Kidney (tissue), 14 donors: ENCODE measurements around the gene STK38L. TPM values are rescaled to one million over a fixed set of nuclear protein-coding genes. Genes with fewer than 3 reads are reported as not detected.

Experiments
- DNase-seq, 5 donors: peaks; one replicate each; pipeline ENCODE4 v3.0.0-alpha.2; 2013 to 2020
- FAIRE-seq: peaks from 2 replicates; lab custom pipeline; 2012; peaks lifted over from hg19 to GRCh38; lab: Jason Lieb, UNC
- H3K27ac ChIP-seq, 2 donors: one replicate each; pipeline ENCODE4 v1.7.0; 2013; ENCODE audit warnings: low read depth in 2 of 2, low read length in 2 of 2, inconsistent platforms in 1 of 2
- H3K27me3 ChIP-seq: one replicate; pipeline ENCODE4 v1.7.1; 2013; ENCODE audit warnings: low read length, inconsistent platforms; ENCODE audit not compliant: control insufficient read depth, insufficient read depth
- H3K36me3 ChIP-seq, 3 donors: one replicate each; pipeline versions ENCODE4 v1.7.0 to v1.7.1; 2013; ENCODE audit warnings: low read length in 3 of 3, control low read depth in 1 of 3, inconsistent platforms in 1 of 3; ENCODE audit not compliant: insufficient read depth in 3 of 3, control insufficient read depth in 2 of 3
- H3K4me1 ChIP-seq, 3 donors: one replicate each; pipeline versions ENCODE4 v1.7.0 to v1.7.1; 2013; ENCODE audit warnings: low read length in 3 of 3, inconsistent platforms in 1 of 3, low read depth in 1 of 3; ENCODE audit not compliant: control insufficient read depth in 2 of 3, insufficient read depth in 2 of 3
- H3K4me3 ChIP-seq, 3 donors: one replicate each; pipeline versions ENCODE4 v1.7.0 to v1.8.1; 2013; ENCODE audit warnings: low read length in 3 of 3, control low read depth in 1 of 3, inconsistent platforms in 1 of 3
- H3K9ac ChIP-seq, 3 donors: one replicate each; pipeline versions ENCODE4 v1.7.0 to v1.7.1; 2013; ENCODE audit warnings: low read length in 3 of 3, control low read depth in 1 of 3, inconsistent platforms in 1 of 3
- H3K9me3 ChIP-seq, 3 donors: one replicate each; pipeline versions ENCODE4 v1.7.0 to v1.7.1; 2013; ENCODE audit warnings: low read length in 3 of 3, control low read depth in 1 of 3, inconsistent platforms in 1 of 3; ENCODE audit not compliant: control insufficient read depth in 2 of 3, insufficient read depth in 1 of 3
- intact Hi-C: fragments of 100-400 bp; cut with DNase I; formaldehyde crosslinking; loops from one replicate; pipeline ENCODE4 v1.11.1; 2022
- polyA plus RNA-seq: library from polyadenylated mRNA; stranded (reverse); fragments of 350-450 nt; fragmentation: Illumina TruSeq; extraction: RNeasy Lipid Tissue Mini Kit (QIAGEN cat#74804); gene quantifications from one replicate; pipeline ENCODE4 v1.2.3, GENCODE V29; 2014; ENCODE audit warnings: low read depth, low replicate concordance; ENCODE audit not compliant: insufficient read depth
- total RNA-seq: library from RNA; stranded (reverse); fragmentation: NEBNext Ultra II Directional; extraction: Animal tissue kit (Norgen Biotek cat#: 25700); gene quantifications from one replicate; pipeline ENCODE4 v1.2.1, GENCODE V29; 2021
- TF ChIP-seq, protein P1 (sequence below): IDR thresholded peaks from 3 replicates; pipeline ENCODE4 v1.5.1; 2012; ENCODE audit warnings: mild to moderate bottlenecking, moderate library complexity, borderline replicate concordance; ENCODE audit not compliant: insufficient read depth; ENCODE audit errors: extremely low read depth
- donor health status: control.
- donor health status: control.
- donor health status: control.
- donor health status: control.
- donor health status: control.
- donor health status: DM: yes; HTN: yes; CAD: no.
- donor health status: Normal renal cell carcinoma (clear cell type).

The STK38L gene
- total and polyA plus RNA-seq, 2 donors from 2014 or later: 5.2 to 43.6 TPM

GRCh38 chr12:27244689-27245488, 803 bp downstream of the STK38L start:
- no peak for FAIRE-seq
- intact Hi-C loops: no loop called here
- Histone ChIP-seq H3K9me3 (no peaks in the 10 kb centered on the region), H3K9ac (peak overlapping the region; percentile 84 to 95 (median 91)), H3K4me1 (peaks cover 3 to 6% (median 5%) of the 10 kb centered on the region in 3 donors), H3K27me3 (no peaks in the 10 kb centered on the region), H3K36me3 (no peaks in the 10 kb centered on the region), H3K27ac (peak overlapping the region; percentile 66 to 75), H3K4me3 (peak overlapping the region; percentile 85 to 96 (median 91))
- DNase-seq: peak in 2 of 5 donors; percentile 18 to 73
- TF ChIP-seq, protein P1, sequence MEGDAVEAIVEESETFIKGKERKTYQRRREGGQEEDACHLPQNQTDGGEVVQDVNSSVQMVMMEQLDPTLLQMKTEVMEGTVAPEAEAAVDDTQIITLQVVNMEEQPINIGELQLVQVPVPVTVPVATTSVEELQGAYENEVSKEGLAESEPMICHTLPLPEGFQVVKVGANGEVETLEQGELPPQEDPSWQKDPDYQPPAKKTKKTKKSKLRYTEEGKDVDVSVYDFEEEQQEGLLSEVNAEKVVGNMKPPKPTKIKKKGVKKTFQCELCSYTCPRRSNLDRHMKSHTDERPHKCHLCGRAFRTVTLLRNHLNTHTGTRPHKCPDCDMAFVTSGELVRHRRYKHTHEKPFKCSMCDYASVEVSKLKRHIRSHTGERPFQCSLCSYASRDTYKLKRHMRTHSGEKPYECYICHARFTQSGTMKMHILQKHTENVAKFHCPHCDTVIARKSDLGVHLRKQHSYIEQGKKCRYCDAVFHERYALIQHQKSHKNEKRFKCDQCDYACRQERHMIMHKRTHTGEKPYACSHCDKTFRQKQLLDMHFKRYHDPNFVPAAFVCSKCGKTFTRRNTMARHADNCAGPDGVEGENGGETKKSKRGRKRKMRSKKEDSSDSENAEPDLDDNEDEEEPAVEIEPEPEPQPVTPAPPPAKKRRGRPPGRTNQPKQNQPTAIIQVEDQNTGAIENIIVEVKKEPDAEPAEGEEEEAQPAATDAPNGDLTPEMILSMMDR: no peak

- Histone ChIP-seq H3K36me3 (no peaks in the 10 kb centered on the region), H3K27ac (no peak overlapping the region), H3K27me3 (no peaks in the 10 kb centered on the region), H3K4me3 (peak overlapping the region in 2 of 3 donors; percentile 9 to 85), H3K4me1 (peaks cover 3 to 6% (median 5%) of the 10 kb centered on the region in 3 donors), H3K9ac (peak overlapping the region in 1 of 3 donors; percentile 3), H3K9me3 (no peaks in the 10 kb centered on the region)
- intact Hi-C loops: no loop called here
- TF ChIP-seq, protein P1: no peak
- no peak for FAIRE-seq
- DNase-seq: no peak
These were observed 2.1 kb downstream of the STK38L start for GRCh38 chr12:27246141-27246540.

DNA sequence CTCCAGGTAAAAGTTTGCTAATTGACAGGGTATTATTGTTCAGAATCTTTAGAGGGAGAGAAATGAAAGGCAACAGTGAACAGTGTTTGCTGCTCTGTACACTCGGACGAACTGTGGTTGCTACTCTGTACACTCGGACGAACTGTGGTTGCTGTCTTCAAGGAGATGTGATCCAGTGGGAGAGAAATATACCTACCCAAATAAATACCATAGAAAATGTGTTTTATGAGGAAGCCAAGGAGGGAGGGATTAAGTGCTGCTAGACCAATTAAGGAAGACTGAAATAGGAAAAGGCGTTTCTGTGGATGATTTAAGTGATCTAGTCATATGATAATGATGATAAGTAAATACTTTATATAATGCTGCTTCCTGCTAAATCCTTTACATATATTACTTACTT, 2.7 kb downstream of the STK38L start:
- H3K4me3 ChIP-seq: peak overlapping the region in 2 of 3 donors; percentile 10 to 33
- no peak overlapping the region for H3K9ac ChIP-seq
- H3K27ac ChIP-seq: no peak overlapping the region

More for the DNA sequence above, 2.7 kb downstream of the STK38L start:
- no peak for FAIRE-seq
- Histone ChIP-seq H3K36me3 (no peaks in the 10 kb centered on the region), H3K4me1 (peaks cover 3 to 6% (median 5%) of the 10 kb centered on the region in 3 donors), H3K27me3 (no peaks in the 10 kb centered on the region), H3K9me3 (no peaks in the 10 kb centered on the region)
- DNase-seq: no peak
- intact Hi-C loops: no loop called here
- TF ChIP-seq, protein P1: no peak
